Forelimb muscle (tissue), 1 donor: ENCODE results near the gene CD300LG. TPM values are rescaled to one million over a fixed set of nuclear protein-coding genes. Genes with fewer than 3 reads are reported as not detected.
"Not testable (repeated sequence)": the region's sequence is repeated elsewhere in the genome, so short reads cannot be mapped to it uniquely, and the experiment has no call there.

Experiments
- DNase-seq: peaks from one replicate; pipeline ENCODE4 v3.0.0-alpha.2; 2013; ENCODE audit warnings: low read depth
- polyA plus RNA-seq: library from polyadenylated mRNA; unstranded; fragments of 120-200 nt; gene quantifications from one replicate; pipeline ENCODE4 v1.2.1, GENCODE V29; 2013; ENCODE audit not compliant: insufficient read length

CD300LG gene
- polyA plus RNA-seq, 1 donor: 2.1 TPM

- no peak for DNase-seq
Measured at GRCh38 chr17:43825567-43825966, 21.4 kb upstream of the CD300LG start.

- DNase-seq: no peak
Measured at GRCh38 chr17:43826206-43826605, 20.8 kb upstream of the CD300LG start.

GRCh38 chr17:43827596-43827995, 19.4 kb upstream of the CD300LG start:
- DNase-seq: no peak

GRCh38 chr17:43829738-43830137, 17.2 kb upstream of the CD300LG start:
- DNase-seq: no peak

GRCh38 chr17:43830510-43831140, 16.4 kb upstream of the CD300LG start:
- no peak for DNase-seq

- no peak for DNase-seq
Measured at GRCh38 chr17:43831633-43832032, 15.3 kb upstream of the CD300LG start.

- DNase-seq: no peak
Measured at GRCh38 chr17:43832168-43832975, 14.6 kb upstream of the CD300LG start.

- DNase-seq: no peak
Measured at GRCh38 chr17:43832976-43833829, 13.8 kb upstream of the CD300LG start, which contains the start of gene MPP3. Gene MPP3 (minus strand): TSS chr17:43833146. CDS start chr17:43831906, 1,240 bp downstream.

- no peak for DNase-seq
Measured at GRCh38 chr17:43834106-43834505, 12.9 kb upstream of the CD300LG start.

GRCh38 chr17:43839670-43840108, 7.3 kb upstream of the CD300LG start:
- no peak for DNase-seq

GRCh38 chr17:43840814-43841213, 6.2 kb upstream of the CD300LG start:
- DNase-seq: no peak

- no peak for DNase-seq
Measured at GRCh38 chr17:43841282-43841681, 5.7 kb upstream of the CD300LG start.

GRCh38 chr17:43842091-43842974, 4.6 kb upstream of the CD300LG start:
- DNase-seq: not testable (repeated sequence)

- DNase-seq: no peak
Measured at GRCh38 chr17:43842975-43843325, 4.0 kb upstream of the CD300LG start.

GRCh38 chr17:43844241-43844640, 2.7 kb upstream of the CD300LG start:
- no peak for DNase-seq

GRCh38 chr17:43845766-43846165, 1.2 kb upstream of the CD300LG start:
- no peak for DNase-seq

- DNase-seq: no peak
Measured at GRCh38 chr17:43846221-43846712, 709 bp upstream of the CD300LG start.

GRCh38 chr17:43848601-43849000, 1.6 kb downstream of the CD300LG start:
- DNase-seq: no peak

- DNase-seq: no peak
Measured at GRCh38 chr17:43849116-43849515, 2.1 kb downstream of the CD300LG start.

- no peak for DNase-seq
Measured at GRCh38 chr17:43852571-43852970, 5.6 kb downstream of the CD300LG start.

- no peak for DNase-seq
Measured at GRCh38 chr17:43853546-43853945, 6.6 kb downstream of the CD300LG start.
